OCI-M1 (cell line): ENCODE results near the gene KRT13.

Experiments used
- DNase-seq: peaks from one replicate; lab custom pipeline; 2025; lab: John Stamatoyannopoulos, UW

KRT13 gene

DNA sequence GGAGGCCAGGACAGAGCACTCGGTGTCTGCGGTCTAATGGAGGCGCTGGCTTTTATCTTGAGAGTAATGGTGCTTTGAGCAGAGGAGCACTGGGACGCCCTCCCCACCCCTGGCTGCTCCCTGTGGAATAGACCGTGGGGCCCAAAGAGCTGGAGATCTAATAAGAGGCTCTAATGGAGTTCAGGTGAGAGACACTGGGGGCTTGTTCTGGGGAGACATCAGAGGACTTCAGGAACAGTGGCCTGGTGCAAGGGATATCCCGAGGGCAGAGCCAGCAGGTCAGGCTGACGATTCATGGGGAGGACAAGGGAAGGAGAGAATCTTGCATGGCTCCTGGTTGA is 32.2 kb upstream of the KRT13 start:
- DNase-seq: no peak

DNA sequence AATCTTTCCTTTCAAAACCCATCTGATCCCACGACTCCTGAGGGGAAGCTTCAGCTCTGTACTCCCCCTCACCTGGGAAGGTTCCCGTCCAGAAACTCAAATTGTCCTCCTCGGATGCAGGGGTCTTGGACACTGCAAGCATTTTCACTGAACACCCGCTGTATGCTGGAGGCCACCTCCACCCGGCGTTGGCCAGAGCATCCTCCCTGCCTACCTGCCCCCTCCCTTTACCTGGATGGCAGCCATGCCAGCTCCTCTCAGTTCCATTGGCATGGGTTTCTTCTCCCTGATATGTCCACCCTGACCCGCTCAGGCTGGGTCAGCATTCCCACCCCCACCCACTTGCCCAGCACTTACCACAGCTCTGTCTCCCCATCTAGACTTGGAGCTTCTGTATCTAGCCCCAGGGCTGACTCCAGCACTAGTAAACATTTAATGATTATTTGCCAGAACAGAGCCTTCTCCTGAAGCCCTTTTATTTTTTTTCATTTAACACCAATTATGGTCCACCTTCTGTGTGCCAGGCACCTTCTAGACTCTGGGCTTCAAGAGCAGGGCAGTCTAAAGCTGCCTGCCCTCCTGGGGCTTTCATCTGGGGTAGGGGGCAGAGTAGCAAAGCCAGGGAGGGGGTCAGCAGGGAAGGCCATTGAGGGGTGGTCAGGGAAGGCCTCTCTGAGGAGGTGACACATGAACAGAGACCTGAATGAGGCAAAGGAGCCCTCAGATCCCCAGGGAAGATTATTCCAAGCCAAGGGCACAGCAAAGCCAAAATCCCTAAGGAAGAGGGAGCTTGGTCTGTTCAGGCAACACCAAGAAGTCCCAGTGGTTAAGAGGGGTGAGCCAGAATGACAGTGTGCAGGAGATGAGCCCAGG is 31.6 kb upstream of the KRT13 start:
- DNase-seq: no peak

GRCh38 chr17:41535764-41536481 is 30.5 kb upstream of the KRT13 start:
- no peak for DNase-seq

DNA sequence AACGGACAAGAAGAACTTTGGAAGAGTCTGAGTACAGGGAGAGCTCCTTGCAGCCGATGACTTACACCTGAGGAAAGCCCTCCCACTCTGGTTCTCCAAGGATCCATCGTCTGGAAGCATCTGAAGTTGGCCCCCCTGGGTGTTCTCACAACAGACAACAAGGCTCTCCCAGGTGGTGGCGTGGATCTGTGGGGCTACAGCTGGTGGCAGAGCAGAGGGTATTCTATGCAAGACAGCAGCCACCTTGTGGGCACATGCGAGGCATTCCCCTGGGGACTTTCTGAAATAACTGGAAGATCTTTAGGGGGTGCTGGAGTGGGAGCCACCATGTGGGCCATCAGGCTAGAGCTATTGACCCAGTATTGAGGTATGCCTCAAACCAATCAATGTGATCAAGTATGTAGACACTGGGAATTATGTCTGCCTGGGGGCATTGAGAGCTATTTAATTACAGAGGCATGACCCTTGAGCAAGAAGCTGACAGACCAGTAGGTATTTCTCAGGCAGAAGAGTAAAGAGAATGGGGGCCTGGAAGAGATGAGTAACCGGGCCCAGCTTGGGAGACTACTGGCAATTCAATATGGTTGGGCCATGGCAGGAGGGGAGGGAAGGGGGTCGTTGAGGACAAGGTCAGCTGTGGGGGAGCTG is 29.6 kb upstream of the KRT13 start:
- DNase-seq: no peak

DNA sequence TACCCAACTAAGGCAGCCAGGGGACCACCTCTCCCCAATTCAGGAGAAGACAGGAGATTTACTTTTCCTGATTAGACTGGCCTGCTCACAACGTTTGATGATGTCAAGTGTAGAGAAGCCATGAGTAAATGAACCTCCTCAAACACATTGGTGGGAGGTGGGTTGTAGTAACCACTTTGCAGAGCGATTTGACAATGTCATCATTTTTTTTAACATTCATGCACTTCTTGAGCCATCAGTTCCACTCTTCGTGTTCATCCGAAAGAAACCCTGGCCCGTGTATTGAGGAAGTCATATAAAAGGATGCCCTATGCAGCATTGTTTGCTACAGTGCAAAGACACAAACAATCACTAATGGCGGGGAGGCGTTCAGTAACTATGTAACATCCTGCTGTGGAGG is 28.2 kb upstream of the KRT13 start:
- no peak for DNase-seq

- no peak for DNase-seq
Measured at GRCh38 chr17:41532947-41533570, 27.6 kb upstream of the KRT13 start.

DNA sequence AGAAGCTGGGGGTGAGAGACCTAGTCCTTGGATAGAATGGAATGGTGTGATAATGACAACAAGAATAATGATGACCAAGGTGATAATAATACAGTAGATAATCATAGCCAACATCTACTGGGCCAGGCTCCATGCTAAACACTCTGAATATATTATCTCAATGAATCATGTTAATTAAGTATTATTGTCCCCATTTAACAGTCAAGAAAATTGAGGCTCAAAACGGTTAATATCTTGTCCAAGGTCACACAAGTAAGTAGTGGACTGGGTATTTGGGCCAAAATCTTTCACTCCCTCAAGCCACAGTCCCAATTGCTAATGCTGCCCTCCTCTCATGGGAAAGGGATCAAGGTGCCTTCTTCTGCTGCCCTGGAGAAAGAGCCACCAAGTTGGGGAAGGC is 26.6 kb upstream of the KRT13 start:
- no peak for DNase-seq

DNA sequence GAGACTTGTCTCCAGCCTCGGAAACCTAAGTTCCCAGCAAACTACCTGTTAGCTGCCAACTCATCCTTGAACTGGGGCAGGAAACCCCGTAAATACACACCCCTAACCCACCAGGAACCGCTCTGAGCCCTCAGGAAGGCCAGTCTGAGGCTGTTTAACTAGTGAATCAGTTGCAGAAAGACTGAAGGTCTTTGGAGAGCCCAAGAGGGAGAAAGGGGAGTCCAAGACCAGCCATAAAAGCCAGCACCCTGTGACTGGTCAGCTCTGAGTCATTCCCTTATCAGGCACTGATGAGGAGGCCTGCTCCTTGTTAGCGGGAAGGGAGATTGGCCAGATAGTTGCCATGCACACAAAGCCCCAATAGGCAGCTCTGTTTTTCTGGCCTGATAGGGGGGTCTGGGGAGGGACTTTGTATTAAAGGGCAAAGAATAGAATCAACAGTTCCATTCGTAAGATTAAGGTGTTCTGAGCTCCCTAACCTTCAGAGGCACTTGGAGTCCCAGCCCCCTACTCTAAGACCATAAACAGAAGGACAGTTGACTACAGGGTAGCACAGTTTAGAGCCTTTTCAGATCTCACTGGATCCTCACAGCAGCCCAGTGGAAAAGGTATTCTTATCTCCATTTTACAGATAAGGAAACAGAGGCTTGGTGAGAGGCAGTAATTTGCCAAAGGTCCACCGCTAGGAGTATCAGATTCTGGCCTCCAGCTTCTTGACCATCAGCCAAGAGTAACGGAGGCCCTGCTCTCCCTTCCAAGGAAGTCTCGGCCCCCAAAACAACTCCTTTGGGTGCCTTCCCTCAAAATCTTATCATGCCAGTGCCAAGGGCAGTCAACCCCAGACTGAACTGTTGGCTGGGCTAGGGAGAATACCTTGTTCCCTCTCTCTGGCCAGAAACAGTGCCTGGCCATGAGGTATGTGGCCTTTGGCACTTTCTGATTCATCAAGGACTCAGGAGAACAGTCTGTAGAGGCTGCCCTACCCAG is 24.9 kb upstream of the KRT13 start:
- DNase-seq: peak; percentile 68

GRCh38 chr17:41529491-41529915 is 24.1 kb upstream of the KRT13 start:
- no peak for DNase-seq

GRCh38 chr17:41528959-41529353 is 23.5 kb upstream of the KRT13 start:
- no peak for DNase-seq

- DNase-seq: no peak
Measured at GRCh38 chr17:41527063-41528023, 21.9 kb upstream of the KRT13 start.

- no peak for DNase-seq
Measured at GRCh38 chr17:41524261-41524660, 18.8 kb upstream of the KRT13 start.

DNA sequence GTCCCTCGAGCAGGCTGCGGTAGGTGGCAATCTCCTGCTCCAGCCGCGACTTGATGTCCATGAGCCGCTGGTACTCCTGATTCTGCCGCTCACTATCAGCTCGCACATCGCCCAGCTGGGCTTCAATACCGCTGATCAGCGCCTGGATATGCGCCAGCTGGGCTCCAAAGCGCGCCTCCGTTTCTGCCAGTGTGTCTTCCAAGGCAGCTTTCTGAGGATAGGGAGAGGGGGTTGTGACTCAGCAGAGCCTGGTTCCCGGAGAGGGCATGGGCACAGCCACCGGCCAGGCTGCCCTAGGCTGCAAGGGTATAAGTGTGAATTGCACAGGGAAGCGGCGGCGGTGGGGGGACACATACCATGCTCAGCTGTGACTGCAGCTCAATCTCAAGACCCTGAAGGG is 18.4 kb upstream of the KRT13 start:
- no peak for DNase-seq

- DNase-seq: no peak
Measured at GRCh38 chr17:41523225-41523593, 17.8 kb upstream of the KRT13 start.

DNA sequence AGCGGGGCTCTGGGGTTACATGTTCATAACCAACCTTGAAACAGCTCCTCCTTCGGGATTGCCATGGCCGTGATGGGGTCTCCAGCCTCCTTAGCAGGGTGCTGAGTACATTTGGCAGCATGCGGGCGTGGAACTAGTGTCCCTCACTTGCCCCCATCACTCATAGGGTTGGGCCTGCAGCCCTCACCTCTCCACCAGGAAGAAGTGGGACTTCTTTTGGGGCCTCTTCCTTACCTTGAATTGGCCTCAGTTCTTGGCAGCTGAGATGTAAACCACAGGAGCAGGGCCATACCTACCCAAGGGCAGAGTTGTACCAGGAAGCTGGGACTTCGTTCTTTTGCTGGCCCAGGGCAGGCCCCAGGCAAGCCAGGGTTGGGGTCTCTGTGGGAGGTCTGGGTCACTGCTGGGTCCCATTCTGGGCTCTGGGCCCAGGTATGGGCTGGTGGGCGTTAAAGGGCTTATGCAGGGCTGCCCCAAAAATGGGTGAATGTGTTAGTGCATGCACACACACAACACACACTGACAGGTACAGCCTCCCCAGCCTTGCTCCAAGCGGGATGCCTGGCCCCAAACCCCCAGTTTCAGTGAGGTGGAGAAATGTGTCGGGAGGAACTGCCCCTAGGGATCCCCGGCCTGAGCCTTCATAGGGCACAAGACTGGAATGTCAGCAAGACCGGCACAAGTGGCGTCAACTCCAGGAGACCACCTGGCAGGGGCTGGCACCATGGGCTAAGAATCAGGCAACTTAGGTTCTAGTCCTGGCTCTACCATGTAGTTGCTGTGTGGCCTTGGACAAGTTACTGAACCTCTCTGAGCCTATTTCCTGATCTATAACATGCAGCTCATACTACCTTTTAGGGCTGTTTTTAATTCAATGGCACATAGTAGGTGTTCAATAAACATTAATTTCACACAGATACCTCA is 17.2 kb upstream of the KRT13 start:
- no peak for DNase-seq

DNA sequence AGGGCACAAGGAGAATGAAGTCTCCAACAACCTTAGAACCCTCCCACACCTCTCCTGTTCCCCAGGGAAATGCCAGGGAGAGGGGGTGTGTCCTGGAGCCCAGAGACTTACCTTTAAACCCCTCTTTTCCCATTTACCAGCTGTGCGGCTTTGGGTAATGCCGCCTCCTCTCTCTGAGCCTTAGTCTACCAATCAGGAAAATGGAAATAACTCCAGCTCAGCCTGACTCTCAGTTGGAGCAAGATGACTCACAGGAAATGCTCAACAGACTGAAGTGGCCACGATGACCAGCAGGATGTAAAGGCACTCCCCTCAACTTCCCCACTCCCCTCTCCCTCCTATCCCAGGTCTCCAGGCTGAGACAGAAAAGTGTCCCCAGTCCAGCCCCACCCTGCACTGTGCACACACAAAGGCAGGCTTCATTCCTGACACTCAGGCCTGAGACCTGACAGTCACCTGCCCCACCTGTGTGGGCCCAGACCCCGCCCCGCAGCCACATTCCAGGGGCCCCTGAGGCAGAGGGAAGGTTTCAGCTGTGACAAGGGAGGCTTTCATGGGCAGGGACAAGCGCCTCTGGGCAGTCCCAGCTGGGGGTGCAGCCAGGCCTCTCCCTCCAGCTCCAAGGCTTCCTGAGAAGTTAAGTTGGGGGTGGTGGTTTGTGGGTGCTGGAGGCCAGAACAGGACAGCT is 16.3 kb upstream of the KRT13 start:
- no peak for DNase-seq

DNA sequence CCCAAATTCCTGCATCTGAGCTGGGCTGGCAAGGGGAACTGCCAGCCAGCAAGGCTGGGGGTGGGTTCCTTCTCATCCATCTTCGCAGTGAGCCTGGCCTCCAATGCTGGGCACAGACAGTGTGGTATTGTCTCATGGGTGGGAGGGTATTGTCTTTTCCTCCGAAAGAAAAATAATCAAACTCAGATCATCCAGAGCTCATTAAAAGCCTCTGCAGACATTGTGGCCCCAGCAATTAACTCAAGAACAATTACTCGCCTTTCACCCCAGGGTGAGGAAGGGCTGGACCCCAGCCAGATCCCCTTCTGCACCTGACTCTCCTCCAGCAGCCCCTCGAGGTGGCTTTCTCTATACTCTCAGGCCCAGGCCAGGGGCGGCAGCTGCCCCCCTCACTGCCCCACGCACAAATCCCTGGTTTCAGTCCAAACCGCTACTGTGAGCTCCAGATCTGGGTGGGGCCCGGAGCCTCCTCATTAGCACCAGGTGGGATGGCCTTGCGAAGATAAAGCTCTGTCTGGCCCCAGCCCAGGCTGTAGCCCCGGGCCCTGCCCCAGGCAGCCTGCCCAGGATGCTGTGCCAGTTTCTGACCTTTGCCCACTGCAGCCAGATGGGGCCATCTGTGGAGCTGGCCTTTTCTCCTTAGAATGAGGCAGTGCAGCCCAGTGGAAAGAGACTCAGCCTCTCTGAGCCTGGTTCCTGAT is 15.6 kb upstream of the KRT13 start:
- DNase-seq: no peak
